Stimulated activated CD4-positive, alpha-beta T cell treated with anti-CD3 and anti-CD28 coated beads, Interleukin-12 subunit alpha, Interleukin-12 subunit beta, amount 100 ng/mL, for 48 hours (primary cell): ENCODE results near the gene R3HDM2.
"Not testable (repeated sequence)": the region's sequence is repeated elsewhere in the genome, so short reads cannot be mapped to it uniquely, and the experiment has no call there.

Source experiments
- DNase-seq, 3 donors: peaks; one replicate each; pipeline ENCODE4 v3.0.0-alpha.2; 2020; ENCODE audit warnings: low read depth in 2 of 3, low spot score in 1 of 3

The R3HDM2 gene

GRCh38 chr12:57381693-57382220, 49.1 kb downstream of the R3HDM2 start:
- no peak for DNase-seq

- no peak for DNase-seq
These were observed 50.5 kb downstream of the R3HDM2 start for GRCh38 chr12:57380300-57380699.

GRCh38 chr12:57377103-57377840, 53.6 kb downstream of the R3HDM2 start:
- DNase-seq, result no peak

GRCh38 chr12:57372233-57372632, 58.6 kb downstream of the R3HDM2 start:
- DNase-seq, result no peak

- DNase-seq, result no peak
These were observed 60.1 kb downstream of the R3HDM2 start for GRCh38 chr12:57370696-57371095.

GRCh38 chr12:57370072-57370471, 60.8 kb downstream of the R3HDM2 start:
- no peak for DNase-seq

GRCh38 chr12:57369202-57369601, 61.6 kb downstream of the R3HDM2 start:
- no peak for DNase-seq

GRCh38 chr12:57368349-57369095, 62.3 kb downstream of the R3HDM2 start:
- DNase-seq, result no peak

GRCh38 chr12:57367121-57367520, 63.7 kb downstream of the R3HDM2 start:
- DNase-seq, result no peak

- no peak for DNase-seq
These were observed 64.5 kb downstream of the R3HDM2 start for GRCh38 chr12:57366315-57366714.

GRCh38 chr12:57364156-57364555, 66.7 kb downstream of the R3HDM2 start:
- DNase-seq, result not testable (repeated sequence)

GRCh38 chr12:57360468-57360867, 70.4 kb downstream of the R3HDM2 start:
- no peak for DNase-seq

- DNase-seq, result no peak
These were observed 72.2 kb downstream of the R3HDM2 start for GRCh38 chr12:57358646-57359045.

GRCh38 chr12:57355734-57356133, 75.1 kb downstream of the R3HDM2 start:
- no peak for DNase-seq

GRCh38 chr12:57352166-57352565, 78.7 kb downstream of the R3HDM2 start:
- DNase-seq, result no peak

GRCh38 chr12:57347284-57347683, 83.6 kb downstream of the R3HDM2 start:
- DNase-seq, result no peak

GRCh38 chr12:57343703-57344378, 87.0 kb downstream of the R3HDM2 start:
- DNase-seq, result no peak

GRCh38 chr12:57342207-57342691, 88.6 kb downstream of the R3HDM2 start:
- DNase-seq, result no peak

- DNase-seq, result no peak
These were observed 89.4 kb downstream of the R3HDM2 start for GRCh38 chr12:57341275-57341990.

GRCh38 chr12:57340104-57340503, 90.7 kb downstream of the R3HDM2 start:
- no peak for DNase-seq

- not testable (repeated sequence) for DNase-seq
These were observed 94.5 kb downstream of the R3HDM2 start for GRCh38 chr12:57336299-57336698.
